H1 (cell line): ENCODE data around the gene AGAP1. TPM values are rescaled to one million over a fixed set of nuclear protein-coding genes. Genes with fewer than 3 reads are reported as not detected.

Experiments
- CTCF ChIA-PET: fragments of 300-600 bp; sonication (Branson Sonifier 250); formaldehyde crosslinking; loops from one replicate; lab custom pipeline; 2021; ENCODE audit not compliant: partially characterized antibody; lab: Charles Lee
- POLR2A ChIA-PET: fragments of 300-600 bp; sonication (Branson Sonifier 250); formaldehyde crosslinking; loops from one replicate; lab custom pipeline; 2021; ENCODE audit warnings: inconsistent platforms; ENCODE audit not compliant: partially characterized antibody; lab: Charles Lee
- DNase-seq, 2 experiments: peaks; one replicate each; pipeline versions ENCODE4 v3.0.0 to v3.0.0-alpha.2; 2010 to 2022; ENCODE audit warnings: low spot score in 2 of 2, low read depth in 1 of 2, mixed read lengths in 1 of 2
- FAIRE-seq: peaks from 2 replicates; lab custom pipeline; 2011; peaks lifted over from hg19 to GRCh38; lab: Jason Lieb, UNC
- H2AFZ ChIP-seq: 2 replicates; pipeline ENCODE4 v1.8.1; 2012; ENCODE audit warnings: low read length, inconsistent platforms
- H2AK5ac ChIP-seq: 2 replicates; pipeline ENCODE4 v1.6.1; 2013; ENCODE audit warnings: low read depth, low read length
- H2BK120ac ChIP-seq: replicated peaks from 2 replicates; pipeline ENCODE3; 2013; ENCODE audit warnings: low read depth, low read length, inconsistent platforms
- H2BK12ac ChIP-seq: 2 replicates; pipeline ENCODE4 v1.6.1; 2013; ENCODE audit warnings: low read depth, low read length
- H2BK15ac ChIP-seq: 2 replicates; pipeline ENCODE4 v1.6.1; 2013; ENCODE audit warnings: low read length
- H2BK20ac ChIP-seq: 2 replicates; pipeline ENCODE4 v1.6.1; 2013; ENCODE audit warnings: low read length
- H2BK5ac ChIP-seq: 2 replicates; pipeline ENCODE4 v1.6.1; 2013; ENCODE audit warnings: low read depth, low read length
- H3K14ac ChIP-seq: 2 replicates; pipeline ENCODE4 v1.6.1; 2013; ENCODE audit warnings: inconsistent platforms; ENCODE audit not compliant: insufficient read length
- H3K18ac ChIP-seq: 2 replicates; pipeline ENCODE4 v1.6.1; 2013; ENCODE audit warnings: low read length; ENCODE audit errors: extremely low read depth
- H3K23ac ChIP-seq: 2 replicates; pipeline ENCODE4 v1.6.1; 2013; ENCODE audit warnings: inconsistent platforms; ENCODE audit not compliant: insufficient read length
- H3K23me2 ChIP-seq: 2 replicates; pipeline ENCODE4 v1.6.1; 2013; ENCODE audit warnings: low read depth, low read length
- H3K27ac ChIP-seq: 2 replicates; pipeline ENCODE4 v1.6.1; 2011; ENCODE audit warnings: low read depth, low read length, inconsistent platforms
- H3K27me3 ChIP-seq, 4 experiments: replicated peaks in 1 of 4; 1 replicate in 1 of 4; 2 replicates in 3 of 4; pipeline versions ENCODE4 v1.6.1 to v1.8.1; 2011 to 2013; ENCODE audit warnings: low read length in 3 of 4, mild to moderate bottlenecking in 3 of 4, inconsistent platforms in 2 of 4, mixed read lengths in 2 of 4, moderate library complexity in 1 of 4; ENCODE audit not compliant: control insufficient read depth in 3 of 4, insufficient read depth in 3 of 4; ENCODE audit errors: extremely low read depth in 1 of 4
- H3K36me3 ChIP-seq, 4 experiments: 2 replicates each; pipeline versions ENCODE4 v1.6.1 to v1.8.1; 2011 to 2013; ENCODE audit warnings: mild to moderate bottlenecking in 4 of 4, low read length in 3 of 4, moderate library complexity in 2 of 4, control low read depth in 1 of 4, inconsistent platforms in 1 of 4; ENCODE audit not compliant: insufficient read depth in 4 of 4, control insufficient read depth in 2 of 4
- H3K4ac ChIP-seq: replicated peaks from 2 replicates; pipeline ENCODE3; 2013; ENCODE audit warnings: low read length, low read depth, mixed read lengths, inconsistent platforms; ENCODE audit not compliant: insufficient read length
- H3K4me1 ChIP-seq, 4 experiments: replicated peaks in 1 of 4; 1 replicate in 1 of 4; 2 replicates in 3 of 4; pipeline versions ENCODE4 v1.6.1 to v1.8.1; 2011 to 2013; ENCODE audit warnings: low read length in 3 of 4, inconsistent platforms in 2 of 4, mixed read lengths in 1 of 4; ENCODE audit not compliant: insufficient read depth in 4 of 4, control insufficient read depth in 3 of 4
- H3K4me2 ChIP-seq, 2 experiments: 2 replicates each; pipeline versions ENCODE4 v1.6.1 to v1.8.1; 2011 to 2013; ENCODE audit warnings: low read depth in 2 of 2, low read length in 2 of 2, control low read depth in 1 of 2, inconsistent platforms in 1 of 2, mild to moderate bottlenecking in 1 of 2; ENCODE audit not compliant: insufficient read depth in 1 of 2
- H3K4me3 ChIP-seq, 4 experiments: fragments of 200-600, 300-600 bp in 1 of 4; sonication (generic), shearing (Covaris generic), sonication (Bioruptor Twin) in 1 of 4; 2 replicates each; pipeline versions ENCODE4 v1.5.1 to v1.8.1; 2011 to 2016; ENCODE audit warnings: low read length in 4 of 4, low read depth in 3 of 4, control low read depth in 2 of 4, inconsistent platforms in 2 of 4, mild to moderate bottlenecking in 2 of 4, mixed read lengths in 1 of 4, moderate library complexity in 1 of 4; ENCODE audit not compliant: insufficient read depth in 2 of 4; ENCODE audit errors: extremely low read depth in 1 of 4
- H3K56ac ChIP-seq: replicated peaks from 2 replicates; pipeline ENCODE3; 2013; ENCODE audit warnings: low read depth, mild to moderate bottlenecking, mixed read lengths, low read length, inconsistent platforms; ENCODE audit not compliant: insufficient read length
- H3K79me1 ChIP-seq: 2 replicates; pipeline ENCODE4 v1.6.1; 2013; ENCODE audit warnings: low read depth, low read length, control low read depth
- H3K79me2 ChIP-seq, 2 experiments: 2 replicates each; pipeline versions ENCODE4 v1.6.1 to v1.8.1; 2012 to 2013; ENCODE audit warnings: low read length in 2 of 2, mild to moderate bottlenecking in 2 of 2, inconsistent platforms in 1 of 2; ENCODE audit not compliant: insufficient read depth in 2 of 2, control insufficient read depth in 1 of 2
- H3K9ac ChIP-seq, 4 experiments: replicated peaks in 1 of 4; 1 replicate in 1 of 4; 2 replicates in 3 of 4; pipeline versions ENCODE4 v1.6.1 to v1.8.1; 2011 to 2013; ENCODE audit warnings: low read depth in 3 of 4, low read length in 3 of 4, control low read depth in 2 of 4, mild to moderate bottlenecking in 2 of 4, moderate library complexity in 2 of 4, inconsistent platforms in 1 of 4; ENCODE audit errors: extremely low read depth in 1 of 4
- H3K9me3 ChIP-seq, 2 experiments: 2 replicates each; pipeline versions ENCODE4 v1.6.1 to v1.8.1; 2012 to 2013; ENCODE audit warnings: mild to moderate bottlenecking in 2 of 2, moderate library complexity in 2 of 2, control low read depth in 1 of 2, inconsistent platforms in 1 of 2, low read depth in 1 of 2, low read length in 1 of 2, mixed read lengths in 1 of 2; ENCODE audit not compliant: insufficient read depth in 2 of 2
- H4K20me1 ChIP-seq, 2 experiments: replicated peaks in 1 of 2; 2 replicates each; pipeline versions ENCODE3 to v1.8.1; 2011 to 2013; ENCODE audit warnings: inconsistent platforms in 2 of 2, low read length in 2 of 2, mild to moderate bottlenecking in 1 of 2; ENCODE audit not compliant: insufficient read depth in 2 of 2, control insufficient read depth in 1 of 2
- H4K5ac ChIP-seq: 2 replicates; pipeline ENCODE4 v1.6.1; 2013; ENCODE audit warnings: low read length, low read depth, mixed read lengths, inconsistent platforms; ENCODE audit not compliant: insufficient read length
- H4K8ac ChIP-seq: 2 replicates; pipeline ENCODE4 v1.8.0; 2013; ENCODE audit warnings: mild to moderate bottlenecking, moderate library complexity, low read length, inconsistent platforms; ENCODE audit not compliant: insufficient read depth; ENCODE audit errors: extremely low read depth
- H4K91ac ChIP-seq: replicated peaks from 2 replicates; pipeline ENCODE3; 2013; ENCODE audit warnings: low read length, mixed read lengths, inconsistent platforms; ENCODE audit not compliant: insufficient read length
- HDAC2 ChIP-seq, 2 experiments: fragments of 300-600 bp in 1 of 2; sonication (generic) in 1 of 2; IDR thresholded peaks; 2 replicates each; pipeline ENCODE4 v1.6.1; 2011 to 2012; ENCODE audit warnings: low read depth in 2 of 2, low read length in 2 of 2, mild to moderate bottlenecking in 2 of 2, moderate library complexity in 2 of 2, borderline replicate concordance in 1 of 2, inconsistent platforms in 1 of 2
- JUND ChIP-seq: IDR thresholded peaks from 2 replicates; pipeline ENCODE4 v1.6.1; 2011; ENCODE audit warnings: mild to moderate bottlenecking, improper control_type of control experiment, low read length
- KDM5A ChIP-seq: fragments of 200-600 bp; IDR thresholded peaks from 2 replicates; pipeline ENCODE4 v1.7.1; 2012; ENCODE audit warnings: mild to moderate bottlenecking, low read length, inconsistent platforms, mixed read lengths
- POLR2AphosphoS5 ChIP-seq: IDR thresholded peaks from 2 replicates; pipeline ENCODE4 v1.6.1; 2011; ENCODE audit warnings: low read depth, low read length
- SIRT6 ChIP-seq: IDR thresholded peaks from one replicate; pipeline ENCODE4 v1.7.1; 2012; ENCODE audit warnings: low read length, inconsistent platforms
- TAF7 ChIP-seq: optimal IDR thresholded peaks from 2 replicates; pipeline ENCODE3; 2011; ENCODE audit warnings: low read depth, mild to moderate bottlenecking, inconsistent platforms, low read length, moderate library complexity, borderline replicate concordance
- WGBS, 2 experiments: shearing (Covaris generic) in 1 of 2; methylation state at CpG; one replicate each; pipeline versions ENCODE4 v1.1.6 to v1.1.7; 2013 to 2015; ENCODE audit warnings: low lambda C conversion rate in 2 of 2, mixed read lengths in 2 of 2, inconsistent platforms in 1 of 2, low coverage in 1 of 2, missing lambda C conversion rate in 1 of 2; ENCODE audit not compliant: insufficient replicate concordance in 2 of 2, insufficient coverage in 1 of 2, insufficient read length in 1 of 2; ENCODE audit errors: extremely low coverage in 1 of 2, missing lambda C conversion rate in 1 of 2; 5-methylcytosine and 5-hydroxymethylcytosine counted together
- polyA plus RNA-seq, 7 experiments: library from polyadenylated mRNA; depleted of rRNA in 3 of 7; stranded (reverse) in 5 of 7; unstranded in 2 of 7; fragments of >200 nt in 5 of 7; fragments of 200-250 nt in 2 of 7; gene quantifications; 1 replicate in 5 of 7; 2 replicates in 1 of 7; 4 replicates in 1 of 7; pipeline versions ENCODE4 v1.2.1 to v1.2.3, GENCODE V29; 2011 to 2013; ENCODE audit warnings: missing spikeins in 2 of 7, mixed read lengths in 2 of 7
- total RNA-seq: library from RNA; stranded (reverse); fragmentation: NEBNext Ultra II Directional; extraction: Animal tissue kit (Norgen Biotek cat#: 25700); gene quantifications from 2 replicates; pipeline ENCODE4 v1.2.1, GENCODE V29; 2021

Gene AGAP1
- total and polyA plus RNA-seq, 2 of the 8 experiments (the other 6 are each of a cell fraction or from before 2014, with no cell fraction given): 18.1 to 39.4 TPM

DNA sequence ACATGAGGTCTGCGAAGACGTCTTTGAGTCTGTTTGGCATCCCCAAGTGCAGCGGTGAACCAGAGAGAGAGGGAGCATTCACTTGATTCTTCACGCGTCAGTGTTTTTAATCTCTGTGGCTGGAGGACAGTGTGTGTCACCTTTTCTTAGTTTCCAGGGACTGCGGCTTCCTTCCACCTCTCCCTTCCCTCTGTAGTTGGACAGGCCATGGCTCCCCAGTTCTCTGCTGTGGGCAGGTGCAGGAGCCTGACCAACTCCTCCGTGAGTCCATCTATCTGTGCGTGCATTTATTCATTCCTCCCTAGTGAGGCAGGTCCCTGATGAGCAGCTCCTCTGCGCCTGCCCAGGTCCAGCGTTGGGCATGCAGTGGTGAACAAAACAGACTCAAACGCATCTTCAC lies 42.9 kb downstream of the AGAP1 start:
- no peak overlapping the region for H2AK5ac ChIP-seq
- H2BK120ac ChIP-seq: no peak overlapping the region
- no peak overlapping the region for H2BK15ac ChIP-seq
- H3K4me1 ChIP-seq: peaks cover 0 to 9% (median 2%) of the 10 kb centered on the region in 4 experiments; a peak in 4 of 7 replicates
- H3K18ac ChIP-seq: no peak overlapping the region
- H3K9me3 ChIP-seq: no peaks in the 10 kb centered on the region
- no peak overlapping the region; the same call in 1 of the 2 replicates for H4K8ac ChIP-seq
- no peak overlapping the region for H3K56ac ChIP-seq
- FAIRE-seq: no peak
- no peaks in the 10 kb centered on the region for H3K23me2 ChIP-seq
- TF ChIP-seq HDAC2 (IDR thresholded peaks at IDR 0.05; ENCODE audit: borderline replicate concordance in 1 of 2, low read depth in 2 of 2, low read length in 2 of 2): no peak
- TF ChIP-seq JUND: no peak
- no peak for TF ChIP-seq POLR2AphosphoS5
- no peak for TF ChIP-seq SIRT6
- TF ChIP-seq TAF7: no peak
- TF ChIP-seq KDM5A: no peak
- H4K5ac ChIP-seq: no peak overlapping the region
- ChIA-PET CTCF (interaction anchor here (0.9 to 3.2 kb wide), 5 partner anchors 11 to 229 kb away, joined by 3 to 11 read pairs (median 3); no protein-coding TSS in a partner anchor), POLR2A (interaction anchor here (0.6 kb wide), 1 partner anchor 406 kb away, joined by 3 read pairs; no protein-coding TSS in a partner anchor)
- H3K4ac ChIP-seq: no peak overlapping the region
- no peak overlapping the region for H2AFZ ChIP-seq
- peaks cover 0 to 89% of the 10 kb centered on the region in 2 experiments; a peak in 2 of 4 replicates for H3K79me2 ChIP-seq
- no peak overlapping the region for H3K14ac ChIP-seq
- no peaks in the 10 kb centered on the region for H3K27me3 ChIP-seq
- no peak overlapping the region for H3K27ac ChIP-seq
- H4K20me1 ChIP-seq: peaks cover 9% of the 10 kb centered on the region in 2 experiments
- no peak overlapping the region for H3K23ac ChIP-seq
- no peak overlapping the region for H4K91ac ChIP-seq
- H3K4me2 ChIP-seq: no peak overlapping the region
- H2BK5ac ChIP-seq: peak overlapping the region; percentile 7; the same call in 1 of the 2 replicates
- no peak overlapping the region for H3K4me3 ChIP-seq
- no peak for DNase-seq
- H3K9ac ChIP-seq: no peak overlapping the region
- H3K79me1 ChIP-seq: peaks cover 20% of the 10 kb centered on the region
- 89% methylated on average over 11 of the region's 11 CpGs; no CpG with 5 or more reads in 1 of the 2 experiments for WGBS, 2 experiments
- no peak overlapping the region for H2BK20ac ChIP-seq
- H3K36me3 ChIP-seq: no peaks in the 10 kb centered on the region
- no peak overlapping the region for H2BK12ac ChIP-seq
